Measurements from ENCODE around the gene MBOAT1.
"Not testable (repeated sequence)": the region's sequence is repeated elsewhere in the genome, so short reads cannot be mapped to it uniquely, and the experiment has no call there.

MBOAT1 gene

GRCh38 chr6:20141931-20142330, 70.3 kb downstream of the MBOAT1 start:
- Histone ChIP-seq H3K4me3 (ENCODE audit: low read depth, low read length) (no peak overlapping the region), H3K9me3 (ENCODE audit: control insufficient read depth, insufficient read depth, low read length) (no peaks in the 10 kb centered on the region), H3K9ac (ENCODE audit: low read depth, low read length) (no peak overlapping the region), H3K27me3 (ENCODE audit: control insufficient read depth, insufficient read depth, low read length) (no peaks in the 10 kb centered on the region), H3K4me1 (ENCODE audit: control insufficient read depth, insufficient read depth, low read length) (no peaks in the 10 kb centered on the region), H3K36me3 (ENCODE audit: control insufficient read depth, insufficient read depth, low read length) (no peaks in the 10 kb centered on the region)

GRCh38 chr6:20139127-20139963, 72.9 kb downstream of the MBOAT1 start:
- H3K4me1 ChIP-seq (ENCODE audit: control insufficient read depth, insufficient read depth, low read length), result not testable (repeated sequence)

GRCh38 chr6:20137837-20138236, 74.4 kb downstream of the MBOAT1 start:
- Histone ChIP-seq H3K4me1 (ENCODE audit: control insufficient read depth, insufficient read depth, low read length) (peaks cover 6% of the 10 kb centered on the region), H3K9me3 (ENCODE audit: control insufficient read depth, insufficient read depth, low read length) (no peaks in the 10 kb centered on the region), H3K4me3 (ENCODE audit: low read depth, low read length) (no peak overlapping the region), H3K36me3 (ENCODE audit: control insufficient read depth, insufficient read depth, low read length) (no peaks in the 10 kb centered on the region), H3K27me3 (ENCODE audit: control insufficient read depth, insufficient read depth, low read length) (no peaks in the 10 kb centered on the region), H3K9ac (ENCODE audit: low read depth, low read length) (no peak overlapping the region)

More at GRCh38 chr6:20139127-20139963, 72.9 kb downstream of the MBOAT1 start:
- not testable (repeated sequence) for H3K9me3 ChIP-seq (ENCODE audit: control insufficient read depth, insufficient read depth, low read length); H3K36me3 ChIP-seq (ENCODE audit: control insufficient read depth, insufficient read depth, low read length); H3K9ac ChIP-seq (ENCODE audit: low read depth, low read length); H3K4me3 ChIP-seq (ENCODE audit: low read depth, low read length); H3K27me3 ChIP-seq (ENCODE audit: control insufficient read depth, insufficient read depth, low read length)

GRCh38 chr6:20137240-20137639, 75.0 kb downstream of the MBOAT1 start:
- H3K4me1 ChIP-seq (ENCODE audit: control insufficient read depth, insufficient read depth, low read length), result peaks cover 6% of the 10 kb centered on the region
- H3K27me3 ChIP-seq (ENCODE audit: control insufficient read depth, insufficient read depth, low read length), result no peaks in the 10 kb centered on the region
- H3K9me3 ChIP-seq (ENCODE audit: control insufficient read depth, insufficient read depth, low read length), result no peaks in the 10 kb centered on the region
- H3K9ac ChIP-seq (ENCODE audit: low read depth, low read length), result no peak overlapping the region
- H3K36me3 ChIP-seq (ENCODE audit: control insufficient read depth, insufficient read depth, low read length), result no peaks in the 10 kb centered on the region
- no peak overlapping the region for H3K4me3 ChIP-seq (ENCODE audit: low read depth, low read length)

GRCh38 chr6:20135677-20136268, 76.5 kb downstream of the MBOAT1 start:
- Histone ChIP-seq H3K36me3 (ENCODE audit: control insufficient read depth, insufficient read depth, low read length) (no peaks in the 10 kb centered on the region), H3K4me1 (ENCODE audit: control insufficient read depth, insufficient read depth, low read length) (peaks cover 6% of the 10 kb centered on the region), H3K9me3 (ENCODE audit: control insufficient read depth, insufficient read depth, low read length) (no peaks in the 10 kb centered on the region), H3K27me3 (ENCODE audit: control insufficient read depth, insufficient read depth, low read length) (no peaks in the 10 kb centered on the region), H3K9ac (ENCODE audit: low read depth, low read length) (no peak overlapping the region), H3K4me3 (ENCODE audit: low read depth, low read length) (no peak overlapping the region)

- Histone ChIP-seq H3K27me3 (ENCODE audit: control insufficient read depth, insufficient read depth, low read length) (no peaks in the 10 kb centered on the region), H3K9ac (ENCODE audit: low read depth, low read length) (no peak overlapping the region), H3K4me1 (ENCODE audit: control insufficient read depth, insufficient read depth, low read length) (peaks cover 6% of the 10 kb centered on the region), H3K4me3 (ENCODE audit: low read depth, low read length) (no peak overlapping the region), H3K36me3 (ENCODE audit: control insufficient read depth, insufficient read depth, low read length) (no peaks in the 10 kb centered on the region), H3K9me3 (ENCODE audit: control insufficient read depth, insufficient read depth, low read length) (no peaks in the 10 kb centered on the region)
Measured at GRCh38 chr6:20134613-20135012, 77.7 kb downstream of the MBOAT1 start.

GRCh38 chr6:20129290-20130088, 82.8 kb downstream of the MBOAT1 start:
- H3K27me3 ChIP-seq (ENCODE audit: control insufficient read depth, insufficient read depth, low read length), result no peaks in the 10 kb centered on the region
- no peaks in the 10 kb centered on the region for H3K36me3 ChIP-seq (ENCODE audit: control insufficient read depth, insufficient read depth, low read length)

GRCh38 chr6:20128018-20128417, 84.3 kb downstream of the MBOAT1 start:
- H3K4me3 ChIP-seq (ENCODE audit: low read depth, low read length), result no peak overlapping the region
- no peak overlapping the region for H3K9ac ChIP-seq (ENCODE audit: low read depth, low read length)
- no peaks in the 10 kb centered on the region for H3K9me3 ChIP-seq (ENCODE audit: control insufficient read depth, insufficient read depth, low read length)
- H3K27me3 ChIP-seq (ENCODE audit: control insufficient read depth, insufficient read depth, low read length), result no peaks in the 10 kb centered on the region
- H3K36me3 ChIP-seq (ENCODE audit: control insufficient read depth, insufficient read depth, low read length), result no peaks in the 10 kb centered on the region
- H3K4me1 ChIP-seq (ENCODE audit: control insufficient read depth, insufficient read depth, low read length), result peaks cover 5% of the 10 kb centered on the region

More at GRCh38 chr6:20129290-20130088, 82.8 kb downstream of the MBOAT1 start:
- Histone ChIP-seq H3K4me3 (ENCODE audit: low read depth, low read length) (no peak overlapping the region), H3K9me3 (ENCODE audit: control insufficient read depth, insufficient read depth, low read length) (no peaks in the 10 kb centered on the region), H3K4me1 (ENCODE audit: control insufficient read depth, insufficient read depth, low read length) (peaks cover 10% of the 10 kb centered on the region), H3K9ac (ENCODE audit: low read depth, low read length) (no peak overlapping the region)

GRCh38 chr6:20126789-20127653, 85.2 kb downstream of the MBOAT1 start:
- no peaks in the 10 kb centered on the region for H3K27me3 ChIP-seq (ENCODE audit: control insufficient read depth, insufficient read depth, low read length)
- H3K9me3 ChIP-seq (ENCODE audit: control insufficient read depth, insufficient read depth, low read length), result no peaks in the 10 kb centered on the region
- no peak overlapping the region for H3K4me3 ChIP-seq (ENCODE audit: low read depth, low read length)
- H3K4me1 ChIP-seq (ENCODE audit: control insufficient read depth, insufficient read depth, low read length), result peaks cover 5% of the 10 kb centered on the region
- H3K9ac ChIP-seq (ENCODE audit: low read depth, low read length), result no peak overlapping the region
- H3K36me3 ChIP-seq (ENCODE audit: control insufficient read depth, insufficient read depth, low read length), result no peaks in the 10 kb centered on the region

- Histone ChIP-seq H3K9me3 (ENCODE audit: control insufficient read depth, insufficient read depth, low read length) (no peaks in the 10 kb centered on the region), H3K4me3 (ENCODE audit: low read depth, low read length) (no peak overlapping the region), H3K9ac (ENCODE audit: low read depth, low read length) (no peak overlapping the region), H3K4me1 (ENCODE audit: control insufficient read depth, insufficient read depth, low read length) (peaks cover 5% of the 10 kb centered on the region), H3K27me3 (ENCODE audit: control insufficient read depth, insufficient read depth, low read length) (no peaks in the 10 kb centered on the region), H3K36me3 (ENCODE audit: control insufficient read depth, insufficient read depth, low read length) (no peaks in the 10 kb centered on the region)
Measured at GRCh38 chr6:20126102-20126752, 86.0 kb downstream of the MBOAT1 start.

- Histone ChIP-seq H3K9me3 (ENCODE audit: control insufficient read depth, insufficient read depth, low read length) (no peaks in the 10 kb centered on the region), H3K4me1 (ENCODE audit: control insufficient read depth, insufficient read depth, low read length) (peaks cover 5% of the 10 kb centered on the region), H3K36me3 (ENCODE audit: control insufficient read depth, insufficient read depth, low read length) (no peaks in the 10 kb centered on the region), H3K4me3 (ENCODE audit: low read depth, low read length) (no peak overlapping the region), H3K9ac (ENCODE audit: low read depth, low read length) (no peak overlapping the region), H3K27me3 (ENCODE audit: control insufficient read depth, insufficient read depth, low read length) (no peaks in the 10 kb centered on the region)
Measured at GRCh38 chr6:20124545-20124944, 87.7 kb downstream of the MBOAT1 start.

Data from iPS-15b (cell line).